A549 treated with dexamethasone at 1 μM for 4 hours (cell line): ENCODE results near the gene ASB7. TPM values are rescaled to one million over a fixed set of nuclear protein-coding genes. Genes with fewer than 3 reads are reported as not detected.

ENCODE experiments used
- total RNA-seq: library from RNA; stranded (reverse); fragments of 200-300 nt; extraction: Qiagen RNA extraction; gene quantifications from 5 replicates; pipeline ENCODE4 v1.2.3, GENCODE V29; 2022

Gene ASB7, protein sequence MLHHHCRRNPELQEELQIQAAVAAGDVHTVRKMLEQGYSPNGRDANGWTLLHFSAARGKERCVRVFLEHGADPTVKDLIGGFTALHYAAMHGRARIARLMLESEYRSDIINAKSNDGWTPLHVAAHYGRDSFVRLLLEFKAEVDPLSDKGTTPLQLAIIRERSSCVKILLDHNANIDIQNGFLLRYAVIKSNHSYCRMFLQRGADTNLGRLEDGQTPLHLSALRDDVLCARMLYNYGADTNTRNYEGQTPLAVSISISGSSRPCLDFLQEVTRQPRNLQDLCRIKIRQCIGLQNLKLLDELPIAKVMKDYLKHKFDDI
- 8.9 to 14.2 TPM (median 11.9 TPM) in 5 replicates for total RNA-seq

GRCh38 chr15:100602064-100602822 lies at the start of gene ASB7, which contains the start of gene LINS1:
ASB7 (plus strand) TSS chr15:100602589; CDS start chr15:100612217, 9,628 bp downstream.
LINS1 (minus strand) TSS chr15:100602184; CDS start chr15:100580842, 21,342 bp downstream.

Other genes with a start within 250 kb of the ASB7 start
- gene CERS3, start 73.6 kb upstream of the ASB7 start, total RNA-seq = not detected in 5 replicates
- 9.2 to 13.0 TPM (median 10.8 TPM) in 5 replicates for gene LINS1, start 405 bp upstream of the ASB7 start, total RNA-seq